RWPE2 (cell line): Measurements from ENCODE around the gene LRAT.

ENCODE experiments used
- ATAC-seq: fragments of 200-7000 bp; cut with Tn5 transposase; 3 replicates; pipeline ENCODE4 v1.9.1; 2021; ENCODE audit warnings: low read depth
- DNase-seq: peaks from one replicate; pipeline ENCODE4 v3.0.0-alpha.2; 2020; ENCODE audit warnings: low spot score
- H3K27ac ChIP-seq: fragments of 450-650 bp; 2 replicates; pipeline ENCODE4 v1.5.1; 2017; ENCODE audit warnings: mild to moderate bottlenecking; ENCODE audit not compliant: poor library complexity, severe bottlenecking
- H3K27me3 ChIP-seq: fragments of 250-450 bp; sonication (Bioruptor Pico); 2 replicates; pipeline ENCODE4 v1.5.1; 2021; ENCODE audit warnings: mild to moderate bottlenecking, moderate library complexity; ENCODE audit not compliant: insufficient read depth, poor library complexity, severe bottlenecking
- H3K36me3 ChIP-seq: fragments of 250-450 bp; sonication (Bioruptor Pico); 2 replicates; pipeline ENCODE4 v1.5.1; 2020; ENCODE audit warnings: low read depth, mild to moderate bottlenecking, moderate library complexity
- H3K4me1 ChIP-seq: fragments of 250-450 bp; sonication (Bioruptor Pico); 2 replicates; pipeline ENCODE4 v1.5.1; 2021; ENCODE audit warnings: mild to moderate bottlenecking, moderate library complexity; ENCODE audit not compliant: insufficient read depth, poor library complexity, severe bottlenecking
- H3K4me3 ChIP-seq: fragments of 250-450 bp; sonication (Bioruptor Pico); 2 replicates; pipeline ENCODE4 v1.5.1; 2021; ENCODE audit warnings: mild to moderate bottlenecking, moderate library complexity; ENCODE audit not compliant: severe bottlenecking
- H3K9me3 ChIP-seq: fragments of 250-450 bp; sonication (Bioruptor Pico); 2 replicates; pipeline ENCODE4 v1.5.1; 2021; ENCODE audit warnings: mild to moderate bottlenecking, moderate library complexity; ENCODE audit not compliant: severe bottlenecking
- TF ChIP-seq, protein P1 (sequence below): fragments of 450-650 bp; IDR thresholded peaks from one replicate; pipeline ENCODE4 v1.5.1; 2017; ENCODE audit warnings: mild to moderate bottlenecking, moderate library complexity; ENCODE audit not compliant: poor library complexity, severe bottlenecking

The LRAT gene

GRCh38 chr4:154739111-154739510 lies 4.7 kb upstream of the LRAT start:
- Histone ChIP-seq H3K4me3 (no peak overlapping the region), H3K36me3 (no peaks in the 10 kb centered on the region), H3K9me3 (no peaks in the 10 kb centered on the region), H3K4me1 (peaks cover 10% of the 10 kb centered on the region), H3K27ac (peak overlapping the region; percentile 39), H3K27me3 (no peaks in the 10 kb centered on the region)
- no peak for DNase-seq
- no peak for ATAC-seq
- TF ChIP-seq, protein P1, sequence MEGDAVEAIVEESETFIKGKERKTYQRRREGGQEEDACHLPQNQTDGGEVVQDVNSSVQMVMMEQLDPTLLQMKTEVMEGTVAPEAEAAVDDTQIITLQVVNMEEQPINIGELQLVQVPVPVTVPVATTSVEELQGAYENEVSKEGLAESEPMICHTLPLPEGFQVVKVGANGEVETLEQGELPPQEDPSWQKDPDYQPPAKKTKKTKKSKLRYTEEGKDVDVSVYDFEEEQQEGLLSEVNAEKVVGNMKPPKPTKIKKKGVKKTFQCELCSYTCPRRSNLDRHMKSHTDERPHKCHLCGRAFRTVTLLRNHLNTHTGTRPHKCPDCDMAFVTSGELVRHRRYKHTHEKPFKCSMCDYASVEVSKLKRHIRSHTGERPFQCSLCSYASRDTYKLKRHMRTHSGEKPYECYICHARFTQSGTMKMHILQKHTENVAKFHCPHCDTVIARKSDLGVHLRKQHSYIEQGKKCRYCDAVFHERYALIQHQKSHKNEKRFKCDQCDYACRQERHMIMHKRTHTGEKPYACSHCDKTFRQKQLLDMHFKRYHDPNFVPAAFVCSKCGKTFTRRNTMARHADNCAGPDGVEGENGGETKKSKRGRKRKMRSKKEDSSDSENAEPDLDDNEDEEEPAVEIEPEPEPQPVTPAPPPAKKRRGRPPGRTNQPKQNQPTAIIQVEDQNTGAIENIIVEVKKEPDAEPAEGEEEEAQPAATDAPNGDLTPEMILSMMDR = no peak

DNA sequence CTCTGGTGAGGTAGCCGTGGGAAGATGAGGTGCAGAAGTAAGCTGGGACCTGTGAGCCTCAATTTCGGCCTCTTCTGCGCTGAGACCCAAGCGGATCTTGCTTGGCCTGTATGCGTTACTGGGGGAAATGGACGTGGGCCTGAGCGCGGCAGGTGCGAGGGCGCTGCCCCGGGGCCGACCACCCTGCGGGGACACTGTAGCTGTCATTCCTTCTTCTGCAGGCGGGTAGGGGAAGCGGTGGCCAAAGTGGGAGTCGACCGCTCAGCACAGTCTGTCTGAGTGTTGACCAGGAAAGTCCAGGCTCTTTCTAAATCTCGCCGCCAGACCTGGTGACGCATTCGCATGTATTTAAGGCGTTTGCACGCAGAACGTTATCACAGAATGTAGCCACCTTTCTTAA lies 3.3 kb upstream of the LRAT start:
- no peak for ATAC-seq
- Histone ChIP-seq H3K36me3 (no peaks in the 10 kb centered on the region), H3K27me3 (no peaks in the 10 kb centered on the region)

GRCh38 chr4:154741131-154741665 lies 2.6 kb upstream of the LRAT start:
- no peaks in the 10 kb centered on the region for H3K27me3 ChIP-seq

More for the DNA sequence above, 3.3 kb upstream of the LRAT start:
- Histone ChIP-seq H3K27ac (no peak overlapping the region), H3K9me3 (no peaks in the 10 kb centered on the region), H3K4me1 (peaks cover 10% of the 10 kb centered on the region), H3K4me3 (no peak overlapping the region)
- DNase-seq = no peak
- TF ChIP-seq, protein P1 = no peak

GRCh38 chr4:154741922-154742850 lies 1.6 kb upstream of the LRAT start:
- H3K27ac ChIP-seq = no peak overlapping the region

More at GRCh38 chr4:154741131-154741665, 2.6 kb upstream of the LRAT start:
- H3K4me3 ChIP-seq = no peak overlapping the region
- H3K4me1 ChIP-seq = peaks cover 10% of the 10 kb centered on the region
- no peak for DNase-seq
- no peak for ATAC-seq
- TF ChIP-seq, protein P1 = no peak
- H3K27ac ChIP-seq = no peak overlapping the region
- no peaks in the 10 kb centered on the region for H3K9me3 ChIP-seq
- no peaks in the 10 kb centered on the region for H3K36me3 ChIP-seq

More at GRCh38 chr4:154741922-154742850, 1.6 kb upstream of the LRAT start:
- DNase-seq (no peak), ATAC-seq (no peak)
- Histone ChIP-seq H3K4me1 (peaks cover 10% of the 10 kb centered on the region), H3K36me3 (no peaks in the 10 kb centered on the region), H3K9me3 (no peaks in the 10 kb centered on the region), H3K4me3 (no peak overlapping the region), H3K27me3 (no peaks in the 10 kb centered on the region)
- TF ChIP-seq, protein P1 = no peak
